ENCODE results near the gene BLNK. TPM values are rescaled to one million over a fixed set of nuclear protein-coding genes. Genes with fewer than 3 reads are reported as not detected.

BLNK gene
- total and polyA plus RNA-seq, 2 experiments from 2014 or later, result 0.11 TPM; not detected in 1

DNA sequence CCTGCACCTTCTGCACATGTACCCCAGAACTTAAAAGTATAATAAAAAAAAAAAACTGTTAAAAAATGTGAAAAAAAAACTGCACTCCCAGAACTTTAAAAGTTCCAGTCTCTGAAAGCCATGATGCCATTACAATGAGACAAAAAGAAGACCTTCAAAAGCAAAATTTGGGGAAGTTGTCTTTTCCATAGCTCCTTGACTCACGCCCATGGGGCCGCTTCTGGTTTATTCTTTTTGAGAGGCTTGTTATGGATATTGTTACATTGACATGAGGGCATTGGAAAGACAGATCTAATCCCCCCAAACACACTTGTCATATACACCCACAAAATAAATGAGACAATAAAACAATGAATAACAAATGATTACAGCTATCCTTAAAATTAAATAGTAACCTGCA is 798 bp downstream of the BLNK start:
- DNase-seq (ENCODE audit: low spot score), result no peak
- Mint-ChIP-seq H3K27ac (no peak overlapping the region), H3K4me1 (peaks cover 3% of the 10 kb centered on the region; the same call in 2 of the 3 replicates), H3K9me3 (no peaks in the 10 kb centered on the region), H3K4me3 (no peak overlapping the region), H3K27me3 (ENCODE audit: insufficient read depth, low read depth, poor library complexity) (no peaks in the 10 kb centered on the region), H3K36me3 (ENCODE audit: low read depth) (no peaks in the 10 kb centered on the region)
- Histone ChIP-seq H2AFZ (no peak overlapping the region; the same call in 1 of the 2 replicates), H3K36me3 (ENCODE audit: insufficient read depth) (no peaks in the 10 kb centered on the region), H3F3A (replicated peaks; ENCODE audit: low read depth) (no peaks in the 10 kb centered on the region), H4K20me1 (replicated peaks; ENCODE audit: insufficient read depth) (no peaks in the 10 kb centered on the region), H3K27me3 (ENCODE audit: insufficient read depth) (no peaks in the 10 kb centered on the region), H3K79me2 (replicated peaks; ENCODE audit: insufficient read depth) (no peaks in the 10 kb centered on the region), H3K4me2 (no peak overlapping the region), H3K4me1 (ENCODE audit: insufficient read depth) (0 out of 2 replicates have a peak, but pooled peaks cover 4% of the 10 kb centered on the region), H3K9me2 (ENCODE audit: insufficient read depth) (peaks cover 12% of the 10 kb centered on the region), H3K4me3 (no peak overlapping the region), H3K27ac (ENCODE audit: low read depth) (no peak overlapping the region)
- ATAC-seq, result no peak
- TF ChIP-seq ZNF114 (CRISPR knock-in tag; IDR thresholded peaks at IDR 0.05), result no peak
- TF ChIP-seq NANOG (IDR thresholded peaks at IDR 0.05; ENCODE audit: borderline replicate concordance), result no peak
- no peak for TF ChIP-seq ZNF331 (CRISPR knock-in tag; IDR thresholded peaks at IDR 0.05; ENCODE audit: low read depth)
- no peak for TF ChIP-seq EZH2 (IDR thresholded peaks at IDR 0.05; ENCODE audit: low read depth, unreplicated experiment)
- TF ChIP-seq, protein P1, sequence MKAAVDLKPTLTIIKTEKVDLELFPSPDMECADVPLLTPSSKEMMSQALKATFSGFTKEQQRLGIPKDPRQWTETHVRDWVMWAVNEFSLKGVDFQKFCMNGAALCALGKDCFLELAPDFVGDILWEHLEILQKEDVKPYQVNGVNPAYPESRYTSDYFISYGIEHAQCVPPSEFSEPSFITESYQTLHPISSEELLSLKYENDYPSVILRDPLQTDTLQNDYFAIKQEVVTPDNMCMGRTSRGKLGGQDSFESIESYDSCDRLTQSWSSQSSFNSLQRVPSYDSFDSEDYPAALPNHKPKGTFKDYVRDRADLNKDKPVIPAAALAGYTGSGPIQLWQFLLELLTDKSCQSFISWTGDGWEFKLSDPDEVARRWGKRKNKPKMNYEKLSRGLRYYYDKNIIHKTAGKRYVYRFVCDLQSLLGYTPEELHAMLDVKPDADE (IDR thresholded peaks at IDR 0.05), result no peak

DNA sequence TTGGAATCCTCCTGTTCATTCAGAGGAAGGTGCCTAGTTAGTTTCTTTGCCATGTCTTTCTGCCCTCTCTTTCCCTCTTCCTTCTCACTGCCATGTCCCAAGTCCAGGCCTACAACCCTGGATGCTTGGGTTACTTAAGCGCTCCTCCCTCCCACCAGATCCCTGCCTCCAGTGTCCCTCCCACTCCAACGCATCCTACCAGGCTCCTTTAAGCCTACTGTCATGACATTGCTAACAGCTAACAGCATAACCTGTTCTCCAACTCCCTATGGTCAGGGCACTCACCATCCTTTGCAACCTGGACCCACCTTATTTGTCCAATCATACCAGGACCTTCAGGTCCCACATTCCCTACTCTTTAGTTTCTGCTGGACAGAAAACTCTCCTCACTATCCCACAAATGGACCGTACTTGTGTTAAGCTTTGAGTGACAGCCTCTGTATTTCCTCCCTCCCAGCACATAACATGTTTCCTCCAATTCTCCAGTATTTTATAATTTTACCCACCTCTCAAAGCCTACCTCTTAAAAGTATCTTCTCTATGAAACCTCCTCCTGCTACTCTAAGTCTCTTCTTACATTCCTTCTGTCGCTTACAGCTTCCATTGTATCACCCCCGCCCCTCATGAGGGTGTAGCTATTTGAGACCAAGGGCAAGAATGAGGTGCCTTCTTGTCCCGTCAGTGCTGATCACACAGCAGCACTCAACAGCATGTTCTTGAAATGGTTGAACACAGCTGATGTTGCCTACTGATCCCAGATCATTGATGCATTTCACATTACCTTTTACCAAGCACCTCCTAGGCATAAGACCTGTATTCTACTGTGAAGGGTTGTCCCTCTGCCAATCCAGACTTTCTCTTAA is 1.7 kb downstream of the BLNK start:
- H3K36me3 Mint-ChIP-seq (ENCODE audit: low read depth), result no peaks in the 10 kb centered on the region
- Histone ChIP-seq H3K36me3 (ENCODE audit: insufficient read depth) (no peaks in the 10 kb centered on the region), H3K4me3 (no peak overlapping the region), H3K4me1 (ENCODE audit: insufficient read depth) (0 out of 2 replicates have a peak, but pooled peaks cover 4% of the 10 kb centered on the region), H3K79me2 (replicated peaks; ENCODE audit: insufficient read depth) (no peaks in the 10 kb centered on the region), H3K27me3 (ENCODE audit: insufficient read depth) (no peaks in the 10 kb centered on the region), H3K4me2 (no peak overlapping the region), H3F3A (replicated peaks; ENCODE audit: low read depth) (no peaks in the 10 kb centered on the region), H4K20me1 (replicated peaks; ENCODE audit: insufficient read depth) (no peaks in the 10 kb centered on the region), H3K27ac (ENCODE audit: low read depth) (no peak overlapping the region), H2AFZ (no peak overlapping the region), H3K9me2 (ENCODE audit: insufficient read depth) (peaks cover 12% of the 10 kb centered on the region)
- H3K9me3 Mint-ChIP-seq, result no peaks in the 10 kb centered on the region
- no peak overlapping the region for H3K4me3 Mint-ChIP-seq
- H3K4me1 Mint-ChIP-seq, result peaks cover 3% of the 10 kb centered on the region; the same call in 2 of the 3 replicates
- DNase-seq (ENCODE audit: low spot score) (no peak), ATAC-seq (no peak)
- no peaks in the 10 kb centered on the region for H3K27me3 Mint-ChIP-seq (ENCODE audit: insufficient read depth, low read depth, poor library complexity)
- H3K27ac Mint-ChIP-seq, result no peak overlapping the region
- TF ChIP-seq POLR2AphosphoS5 (IDR thresholded peaks at IDR 0.05; ENCODE audit: low read depth), result no peak
- TF ChIP-seq, protein P2, sequence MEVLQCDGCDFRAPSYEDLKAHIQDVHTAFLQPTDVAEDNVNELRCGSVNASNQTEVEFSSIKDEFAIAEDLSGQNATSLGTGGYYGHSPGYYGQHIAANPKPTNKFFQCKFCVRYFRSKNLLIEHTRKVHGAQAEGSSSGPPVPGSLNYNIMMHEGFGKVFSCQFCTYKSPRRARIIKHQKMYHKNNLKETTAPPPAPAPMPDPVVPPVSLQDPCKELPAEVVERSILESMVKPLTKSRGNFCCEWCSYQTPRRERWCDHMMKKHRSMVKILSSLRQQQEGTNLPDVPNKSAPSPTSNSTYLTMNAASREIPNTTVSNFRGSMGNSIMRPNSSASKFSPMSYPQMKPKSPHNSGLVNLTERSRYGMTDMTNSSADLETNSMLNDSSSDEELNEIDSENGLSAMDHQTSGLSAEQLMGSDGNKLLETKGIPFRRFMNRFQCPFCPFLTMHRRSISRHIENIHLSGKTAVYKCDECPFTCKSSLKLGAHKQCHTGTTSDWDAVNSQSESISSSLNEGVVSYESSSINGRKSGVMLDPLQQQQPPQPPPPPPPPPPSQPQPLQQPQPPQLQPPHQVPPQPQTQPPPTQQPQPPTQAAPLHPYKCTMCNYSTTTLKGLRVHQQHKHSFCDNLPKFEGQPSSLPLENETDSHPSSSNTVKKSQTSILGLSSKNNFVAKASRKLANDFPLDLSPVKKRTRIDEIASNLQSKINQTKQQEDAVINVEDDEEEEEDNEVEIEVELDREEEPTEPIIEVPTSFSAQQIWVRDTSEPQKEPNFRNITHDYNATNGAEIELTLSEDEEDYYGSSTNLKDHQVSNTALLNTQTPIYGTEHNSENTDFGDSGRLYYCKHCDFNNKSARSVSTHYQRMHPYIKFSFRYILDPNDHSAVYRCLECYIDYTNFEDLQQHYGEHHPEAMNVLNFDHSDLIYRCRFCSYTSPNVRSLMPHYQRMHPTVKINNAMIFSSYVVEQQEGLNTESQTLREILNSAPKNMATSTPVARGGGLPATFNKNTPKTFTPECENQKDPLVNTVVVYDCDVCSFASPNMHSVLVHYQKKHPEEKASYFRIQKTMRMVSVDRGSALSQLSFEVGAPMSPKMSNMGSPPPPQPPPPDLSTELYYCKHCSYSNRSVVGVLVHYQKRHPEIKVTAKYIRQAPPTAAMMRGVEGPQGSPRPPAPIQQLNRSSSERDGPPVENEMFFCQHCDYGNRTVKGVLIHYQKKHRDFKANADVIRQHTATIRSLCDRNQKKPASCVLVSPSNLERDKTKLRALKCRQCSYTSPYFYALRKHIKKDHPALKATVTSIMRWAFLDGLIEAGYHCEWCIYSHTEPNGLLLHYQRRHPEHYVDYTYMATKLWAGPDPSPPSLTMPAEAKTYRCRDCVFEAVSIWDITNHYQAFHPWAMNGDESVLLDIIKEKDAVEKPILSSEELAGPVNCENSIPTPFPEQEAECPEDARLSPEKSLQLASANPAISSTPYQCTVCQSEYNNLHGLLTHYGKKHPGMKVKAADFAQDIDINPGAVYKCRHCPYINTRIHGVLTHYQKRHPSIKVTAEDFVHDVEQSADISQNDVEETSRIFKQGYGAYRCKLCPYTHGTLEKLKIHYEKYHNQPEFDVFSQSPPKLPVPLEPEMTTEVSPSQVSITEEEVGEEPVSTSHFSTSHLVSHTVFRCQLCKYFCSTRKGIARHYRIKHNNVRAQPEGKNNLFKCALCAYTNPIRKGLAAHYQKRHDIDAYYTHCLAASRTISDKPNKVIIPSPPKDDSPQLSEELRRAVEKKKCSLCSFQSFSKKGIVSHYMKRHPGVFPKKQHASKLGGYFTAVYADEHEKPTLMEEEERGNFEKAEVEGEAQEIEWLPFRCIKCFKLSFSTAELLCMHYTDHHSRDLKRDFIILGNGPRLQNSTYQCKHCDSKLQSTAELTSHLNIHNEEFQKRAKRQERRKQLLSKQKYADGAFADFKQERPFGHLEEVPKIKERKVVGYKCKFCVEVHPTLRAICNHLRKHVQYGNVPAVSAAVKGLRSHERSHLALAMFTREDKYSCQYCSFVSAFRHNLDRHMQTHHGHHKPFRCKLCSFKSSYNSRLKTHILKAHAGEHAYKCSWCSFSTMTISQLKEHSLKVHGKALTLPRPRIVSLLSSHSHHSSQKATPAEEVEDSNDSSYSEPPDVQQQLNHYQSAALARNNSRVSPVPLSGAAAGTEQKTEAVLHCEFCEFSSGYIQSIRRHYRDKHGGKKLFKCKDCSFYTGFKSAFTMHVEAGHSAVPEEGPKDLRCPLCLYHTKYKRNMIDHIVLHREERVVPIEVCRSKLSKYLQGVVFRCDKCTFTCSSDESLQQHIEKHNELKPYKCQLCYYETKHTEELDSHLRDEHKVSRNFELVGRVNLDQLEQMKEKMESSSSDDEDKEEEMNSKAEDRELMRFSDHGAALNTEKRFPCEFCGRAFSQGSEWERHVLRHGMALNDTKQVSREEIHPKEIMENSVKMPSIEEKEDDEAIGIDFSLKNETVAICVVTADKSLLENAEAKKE (CRISPR knock-in tag; IDR thresholded peaks at IDR 0.05), result no peak
- no peak for TF ChIP-seq ZNF114 (CRISPR knock-in tag; IDR thresholded peaks at IDR 0.05)
- no peak for TF ChIP-seq EZH2 (IDR thresholded peaks at IDR 0.05; ENCODE audit: low read depth, unreplicated experiment)
- TF ChIP-seq, protein P3, sequence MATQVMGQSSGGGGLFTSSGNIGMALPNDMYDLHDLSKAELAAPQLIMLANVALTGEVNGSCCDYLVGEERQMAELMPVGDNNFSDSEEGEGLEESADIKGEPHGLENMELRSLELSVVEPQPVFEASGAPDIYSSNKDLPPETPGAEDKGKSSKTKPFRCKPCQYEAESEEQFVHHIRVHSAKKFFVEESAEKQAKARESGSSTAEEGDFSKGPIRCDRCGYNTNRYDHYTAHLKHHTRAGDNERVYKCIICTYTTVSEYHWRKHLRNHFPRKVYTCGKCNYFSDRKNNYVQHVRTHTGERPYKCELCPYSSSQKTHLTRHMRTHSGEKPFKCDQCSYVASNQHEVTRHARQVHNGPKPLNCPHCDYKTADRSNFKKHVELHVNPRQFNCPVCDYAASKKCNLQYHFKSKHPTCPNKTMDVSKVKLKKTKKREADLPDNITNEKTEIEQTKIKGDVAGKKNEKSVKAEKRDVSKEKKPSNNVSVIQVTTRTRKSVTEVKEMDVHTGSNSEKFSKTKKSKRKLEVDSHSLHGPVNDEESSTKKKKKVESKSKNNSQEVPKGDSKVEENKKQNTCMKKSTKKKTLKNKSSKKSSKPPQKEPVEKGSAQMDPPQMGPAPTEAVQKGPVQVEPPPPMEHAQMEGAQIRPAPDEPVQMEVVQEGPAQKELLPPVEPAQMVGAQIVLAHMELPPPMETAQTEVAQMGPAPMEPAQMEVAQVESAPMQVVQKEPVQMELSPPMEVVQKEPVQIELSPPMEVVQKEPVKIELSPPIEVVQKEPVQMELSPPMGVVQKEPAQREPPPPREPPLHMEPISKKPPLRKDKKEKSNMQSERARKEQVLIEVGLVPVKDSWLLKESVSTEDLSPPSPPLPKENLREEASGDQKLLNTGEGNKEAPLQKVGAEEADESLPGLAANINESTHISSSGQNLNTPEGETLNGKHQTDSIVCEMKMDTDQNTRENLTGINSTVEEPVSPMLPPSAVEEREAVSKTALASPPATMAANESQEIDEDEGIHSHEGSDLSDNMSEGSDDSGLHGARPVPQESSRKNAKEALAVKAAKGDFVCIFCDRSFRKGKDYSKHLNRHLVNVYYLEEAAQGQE (IDR thresholded peaks at IDR 0.05; ENCODE audit: unreplicated experiment), result no peak
- no peak for TF ChIP-seq ZNF331 (CRISPR knock-in tag; IDR thresholded peaks at IDR 0.05; ENCODE audit: low read depth)
